Pancreas (tissue), 10 donors: ENCODE measurements around the gene LMF1. TPM values are rescaled to one million over a fixed set of nuclear protein-coding genes. Genes with fewer than 3 reads are reported as not detected.
"Not testable (repeated sequence)": the region's sequence is repeated elsewhere in the genome, so short reads cannot be mapped to it uniquely, and the experiment has no call there.

Experiments
- ATAC-seq, 4 donors: fragments of 200-7000 bp; cut with Tn5 transposase; one replicate each; pipeline versions ENCODE4 v1.8.0 to v1.9.1; 2020; ENCODE audit warnings: mild to moderate bottlenecking in 4 of 4, moderate library complexity in 4 of 4
- DNase-seq, 6 donors: peaks; one replicate each; pipeline ENCODE4 v3.0.0-alpha.2; 2020
- FAIRE-seq: peaks from 2 replicates; lab custom pipeline; 2012; peaks lifted over from hg19 to GRCh38; lab: Jason Lieb, UNC
- H3K27ac ChIP-seq, 4 donors: fragments of 200-600 bp; sonication (generic); 1 replicate in 3 of 4; 2 replicates in 1 of 4; pipeline versions ENCODE4 v1.5.0 to v1.8.0; 2020
- H3K27me3 ChIP-seq, 4 donors: fragments of 200-600 bp; one replicate each; pipeline ENCODE4 v1.8.0; 2021
- H3K36me3 ChIP-seq, 3 donors: fragments of 200-600 bp; sonication (generic) in 1 of 3; one replicate each; pipeline versions ENCODE4 v1.5.0 to v1.8.0; 2020 to 2021
- H3K4me1 ChIP-seq, 3 donors: fragments of 200-600 bp; one replicate each; pipeline ENCODE4 v1.8.0; 2021
- H3K4me3 ChIP-seq, 4 donors: fragments of 200-600 bp; sonication (generic) in 2 of 4; one replicate each; pipeline versions ENCODE4 v1.5.0 to v1.8.0; 2020 to 2021
- H3K9me3 ChIP-seq, 4 donors: fragments of 200-600 bp; one replicate each; pipeline ENCODE4 v1.8.0; 2021
- WGBS, 2 donors: extraction: QIAGEN DNeasy Blood & Tissue Kit; methylation state at CpG; one replicate each; pipeline ENCODE4 v1.1.7; 2013; 5-methylcytosine and 5-hydroxymethylcytosine counted together
- intact Hi-C, 3 donors: fragments of 100-400 bp; cut with DNase I; formaldehyde crosslinking; loops; one replicate each; pipeline versions ENCODE4 v1.11.1 to v1.14.2; 2022
- polyA plus RNA-seq, 2 donors: library from polyadenylated mRNA; stranded (reverse); fragments of 200-250 nt; gene quantifications; one replicate each; pipeline ENCODE4 v1.2.3, GENCODE V29; 2013
- total RNA-seq, 6 donors: library from RNA; stranded (reverse); fragmentation: NEBNext Ultra II Directional in 4 of 6; extraction: Animal tissue kit (Norgen Biotek cat#: 25700) in 4 of 6; gene quantifications; one replicate each; pipeline versions ENCODE4 v1.2.1 to v1.2.4, GENCODE V29; 2021 to 2023
- TF ChIP-seq, protein P1 (sequence below), 4 donors: fragments of 200-600 bp; sonication (generic) in 3 of 4; IDR thresholded peaks; one replicate each; pipeline versions ENCODE4 v1.5.0 to v1.8.0; 2021; ENCODE audit warnings: antibody characterized with exemption in 4 of 4
- donor health status: healthy with polysubstance abuse.
- donor health status: DM: no; HTN: no; CAD: no; lungs with moderate emphysema.
- donor health status: DM: no; HTN: no; CAD: no.
- donor health status: control.
- donor health status: control.
- donor health status: Bipolar disorder and iron deficiency.
- donor health status: DM: yes; HTN: yes; CAD: no.
- donor health status: DM: no; HTN: no; CAD: no.
- donor health status: DM: no; HTN: no; CAD: no.
- donor health status: DM: yes; HTN: yes; CAD: no.

LMF1 gene
- total and polyA plus RNA-seq, 8 donors = 9.3 to 64.6 (median 15.7) TPM

- DNase-seq (no peak), ATAC-seq (no peak), FAIRE-seq (no peak)
- intact Hi-C loops = no loop called here
- Histone ChIP-seq H3K27me3 (no peaks in the 10 kb centered on the region), H3K36me3 (no peaks in the 10 kb centered on the region), H3K4me1 (no peaks in the 10 kb centered on the region), H3K4me3 (no peak overlapping the region), H3K27ac (no peak overlapping the region), H3K9me3 (no peaks in the 10 kb centered on the region)
- TF ChIP-seq, protein P1, sequence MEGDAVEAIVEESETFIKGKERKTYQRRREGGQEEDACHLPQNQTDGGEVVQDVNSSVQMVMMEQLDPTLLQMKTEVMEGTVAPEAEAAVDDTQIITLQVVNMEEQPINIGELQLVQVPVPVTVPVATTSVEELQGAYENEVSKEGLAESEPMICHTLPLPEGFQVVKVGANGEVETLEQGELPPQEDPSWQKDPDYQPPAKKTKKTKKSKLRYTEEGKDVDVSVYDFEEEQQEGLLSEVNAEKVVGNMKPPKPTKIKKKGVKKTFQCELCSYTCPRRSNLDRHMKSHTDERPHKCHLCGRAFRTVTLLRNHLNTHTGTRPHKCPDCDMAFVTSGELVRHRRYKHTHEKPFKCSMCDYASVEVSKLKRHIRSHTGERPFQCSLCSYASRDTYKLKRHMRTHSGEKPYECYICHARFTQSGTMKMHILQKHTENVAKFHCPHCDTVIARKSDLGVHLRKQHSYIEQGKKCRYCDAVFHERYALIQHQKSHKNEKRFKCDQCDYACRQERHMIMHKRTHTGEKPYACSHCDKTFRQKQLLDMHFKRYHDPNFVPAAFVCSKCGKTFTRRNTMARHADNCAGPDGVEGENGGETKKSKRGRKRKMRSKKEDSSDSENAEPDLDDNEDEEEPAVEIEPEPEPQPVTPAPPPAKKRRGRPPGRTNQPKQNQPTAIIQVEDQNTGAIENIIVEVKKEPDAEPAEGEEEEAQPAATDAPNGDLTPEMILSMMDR (IDR thresholded peaks at IDR 0.05) = no peak
- 85 to 88% methylated on average over 24 of the region's 24 CpGs for whole genome bisulfite sequencing, 2 donors
These were observed 11.3 kb downstream of the LMF1 start for GRCh38 chr16:959232-960040.

GRCh38 chr16:955766-956165, 15.0 kb downstream of the LMF1 start:
- FAIRE-seq, intact Hi-C loops, ATAC-seq, H3K27ac ChIP-seq, H3K27me3 ChIP-seq, H3K9me3 ChIP-seq, H3K36me3 ChIP-seq, H3K4me1 ChIP-seq, DNase-seq, H3K4me3 ChIP-seq: not testable (repeated sequence)
- 95 to 97% methylated on average over 27 of the region's 27 CpGs for WGBS, 2 donors

GRCh38 chr16:953818-954217, 17.0 kb downstream of the LMF1 start:
- DNase-seq, H3K9me3 ChIP-seq, H3K4me3 ChIP-seq, H3K27ac ChIP-seq, H3K4me1 ChIP-seq, intact Hi-C loops, H3K36me3 ChIP-seq, FAIRE-seq, ATAC-seq, H3K27me3 ChIP-seq: not testable (repeated sequence)
- 82 to 85% methylated on average over 4 to 5 of the region's 7 CpGs for WGBS, 2 donors

GRCh38 chr16:952321-952720, 18.5 kb downstream of the LMF1 start:
- Histone ChIP-seq H3K9me3 (no peaks in the 10 kb centered on the region), H3K36me3 (no peaks in the 10 kb centered on the region), H3K27me3 (no peaks in the 10 kb centered on the region), H3K4me3 (no peak overlapping the region), H3K4me1 (no peaks in the 10 kb centered on the region), H3K27ac (no peak overlapping the region)
- WGBS, 2 donors = 90 to 96% methylated on average over 12 of the region's 12 CpGs
- TF ChIP-seq, protein P1 (IDR thresholded peaks at IDR 0.05) = no peak
- DNase-seq (peak in 1 of 6 donors; percentile 37), ATAC-seq (no peak), FAIRE-seq (no peak)
- intact Hi-C loops = no loop called here

GRCh38 chr16:951660-952301, 19.0 kb downstream of the LMF1 start:
- Histone ChIP-seq H3K36me3 (no peaks in the 10 kb centered on the region), H3K4me3 (no peak overlapping the region), H3K4me1 (no peaks in the 10 kb centered on the region), H3K27ac (no peak overlapping the region), H3K27me3 (no peaks in the 10 kb centered on the region), H3K9me3 (no peaks in the 10 kb centered on the region)
- no peak for FAIRE-seq
- DNase-seq = peak in 1 of 6 donors; percentile 45
- intact Hi-C loops = no loop called here
- TF ChIP-seq, protein P1 (IDR thresholded peaks at IDR 0.05) = no peak
- 91% methylated on average over 22 of the region's 22 CpGs for WGBS, 2 donors
- no peak for ATAC-seq

- intact Hi-C loops, H3K36me3 ChIP-seq, H3K4me1 ChIP-seq, H3K4me3 ChIP-seq, ATAC-seq, DNase-seq, FAIRE-seq, H3K27ac ChIP-seq, H3K9me3 ChIP-seq, H3K27me3 ChIP-seq: not testable (repeated sequence)
- 89% methylated on average over 27 of the region's 27 CpGs for WGBS, 2 donors
These were observed 19.8 kb downstream of the LMF1 start for GRCh38 chr16:950733-951573.

GRCh38 chr16:948767-949166, 22.0 kb downstream of the LMF1 start:
- FAIRE-seq = not testable (repeated sequence)

GRCh38 chr16:947922-948303, 22.9 kb downstream of the LMF1 start:
- FAIRE-seq, H3K4me1 ChIP-seq, H3K36me3 ChIP-seq, H3K27ac ChIP-seq, intact Hi-C loops, DNase-seq, H3K9me3 ChIP-seq, ATAC-seq, H3K27me3 ChIP-seq, H3K4me3 ChIP-seq: not testable (repeated sequence)
- 84 to 90% methylated on average over 17 of the region's 17 CpGs for WGBS, 2 donors

More at GRCh38 chr16:948767-949166, 22.0 kb downstream of the LMF1 start:
- H3K9me3 ChIP-seq, DNase-seq, ATAC-seq, intact Hi-C loops, H3K4me3 ChIP-seq, H3K27ac ChIP-seq, H3K4me1 ChIP-seq, H3K27me3 ChIP-seq, H3K36me3 ChIP-seq: not testable (repeated sequence)
- 90 to 91% methylated on average over 18 of the region's 18 CpGs for WGBS, 2 donors
